Mammary epithelial cell (primary cell): ENCODE measurements around the gene EN2.

Source experiments
- EZH2 ChIP-seq: IDR thresholded peaks from 2 replicates; pipeline ENCODE4 v1.6.1; 2012; ENCODE audit warnings: low read length, inconsistent platforms, borderline replicate concordance
- TF ChIP-seq, protein P1 (sequence below), 2 donors: IDR thresholded peaks in 1 of 2; conservative IDR thresholded peaks in 1 of 2; 2 replicates each; pipeline ENCODE4 v1.5.1; 2011 to 2012; ENCODE audit warnings: inconsistent platforms in 2 of 2, low read length in 2 of 2, mild to moderate bottlenecking in 2 of 2, control low read depth in 1 of 2, low read depth in 1 of 2; ENCODE audit not compliant: insufficient read depth in 1 of 2; ENCODE audit errors: extremely low read depth in 1 of 2

DNA sequence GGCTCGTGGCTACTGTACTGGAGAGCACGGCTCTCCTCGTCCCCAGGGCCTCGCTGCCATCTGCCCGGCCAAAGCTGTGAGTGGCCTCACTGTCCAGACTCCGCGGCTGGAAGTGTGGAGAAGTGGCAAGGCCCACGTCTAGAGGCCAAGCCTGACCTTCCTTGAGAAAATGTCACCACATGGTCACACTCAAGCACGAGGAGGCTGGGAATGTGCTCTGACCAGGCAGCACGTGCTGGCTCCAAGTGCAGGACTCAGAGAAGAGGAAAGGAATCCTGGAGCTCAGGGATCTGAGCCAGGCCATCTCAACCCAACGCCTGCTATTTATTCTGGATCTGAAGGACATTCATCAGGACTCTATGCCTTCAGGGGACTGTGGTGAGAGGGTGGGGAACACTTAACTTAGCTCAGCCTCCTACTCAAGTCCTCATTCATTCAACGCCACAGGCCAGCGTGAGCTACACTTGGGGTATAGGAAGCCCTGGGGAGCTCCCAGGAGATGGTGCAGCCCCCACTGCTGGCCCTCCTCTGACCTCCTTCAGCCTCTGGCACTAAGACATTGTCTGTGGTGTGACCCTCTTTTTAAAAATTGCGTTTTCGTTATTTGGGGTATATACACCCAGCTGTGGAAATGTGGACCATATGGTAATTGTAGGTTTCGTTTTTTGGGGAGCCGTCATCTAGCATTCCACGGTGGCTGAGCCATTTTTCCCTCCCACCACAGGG, 29.0 kb downstream of the EN2 start:
- TF ChIP-seq, protein P1, sequence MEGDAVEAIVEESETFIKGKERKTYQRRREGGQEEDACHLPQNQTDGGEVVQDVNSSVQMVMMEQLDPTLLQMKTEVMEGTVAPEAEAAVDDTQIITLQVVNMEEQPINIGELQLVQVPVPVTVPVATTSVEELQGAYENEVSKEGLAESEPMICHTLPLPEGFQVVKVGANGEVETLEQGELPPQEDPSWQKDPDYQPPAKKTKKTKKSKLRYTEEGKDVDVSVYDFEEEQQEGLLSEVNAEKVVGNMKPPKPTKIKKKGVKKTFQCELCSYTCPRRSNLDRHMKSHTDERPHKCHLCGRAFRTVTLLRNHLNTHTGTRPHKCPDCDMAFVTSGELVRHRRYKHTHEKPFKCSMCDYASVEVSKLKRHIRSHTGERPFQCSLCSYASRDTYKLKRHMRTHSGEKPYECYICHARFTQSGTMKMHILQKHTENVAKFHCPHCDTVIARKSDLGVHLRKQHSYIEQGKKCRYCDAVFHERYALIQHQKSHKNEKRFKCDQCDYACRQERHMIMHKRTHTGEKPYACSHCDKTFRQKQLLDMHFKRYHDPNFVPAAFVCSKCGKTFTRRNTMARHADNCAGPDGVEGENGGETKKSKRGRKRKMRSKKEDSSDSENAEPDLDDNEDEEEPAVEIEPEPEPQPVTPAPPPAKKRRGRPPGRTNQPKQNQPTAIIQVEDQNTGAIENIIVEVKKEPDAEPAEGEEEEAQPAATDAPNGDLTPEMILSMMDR (conservative IDR thresholded peaks at IDR 0.05 in 1 of 2, IDR thresholded peaks at IDR 0.05 in 1 of 2; ENCODE audit: extremely low read depth in 1 of 2, insufficient read depth in 1 of 2, low read depth in 1 of 2, low read length in 2 of 2): no peak
- no peak for TF ChIP-seq EZH2
